HG03066 (cell line): ENCODE results near the gene RIPK1.
"Not testable (repeated sequence)": the region's sequence is repeated elsewhere in the genome, so short reads cannot be mapped to it uniquely, and the experiment has no call there.

Experiments
- ATAC-seq: cut with Tn5 transposase; IDR thresholded peaks from one replicate; pipeline ENCODE4 v1.9.1; 2021; ENCODE audit warnings: low read depth; ENCODE audit not compliant: unreplicated experiment

The RIPK1 gene

GRCh38 chr6:3068329-3069214 is at the start of gene RIPK1:
Gene RIPK1 (plus strand): TSS chr6:3068494. CDS start chr6:3076824, 8,330 bp downstream.
- ATAC-seq = peak; percentile 70

- ATAC-seq = no peak
Observed at GRCh38 chr6:3019065-3019464, 49.2 kb upstream of the RIPK1 start.

GRCh38 chr6:3019749-3020320 is 48.5 kb upstream of the RIPK1 start:
- ATAC-seq = no peak

- not testable (repeated sequence) for ATAC-seq
Observed at GRCh38 chr6:3020976-3021598, 47.2 kb upstream of the RIPK1 start.

- ATAC-seq = peak; percentile 4
Observed at GRCh38 chr6:3022765-3023662, 45.3 kb upstream of the RIPK1 start.

GRCh38 chr6:3023663-3024483 is 44.4 kb upstream of the RIPK1 start:
- peak; percentile 75 for ATAC-seq

GRCh38 chr6:3026791-3027626 is 41.3 kb upstream of the RIPK1 start:
- peak; percentile 68 for ATAC-seq

GRCh38 chr6:3028156-3028555 is 40.1 kb upstream of the RIPK1 start:
- ATAC-seq = not testable (repeated sequence)

GRCh38 chr6:3031857-3032640 is 36.2 kb upstream of the RIPK1 start:
- no peak for ATAC-seq

GRCh38 chr6:3032986-3033385 is 35.3 kb upstream of the RIPK1 start:
- ATAC-seq = no peak

GRCh38 chr6:3033652-3034051 is 34.6 kb upstream of the RIPK1 start:
- no peak for ATAC-seq

GRCh38 chr6:3035397-3035796 is 32.9 kb upstream of the RIPK1 start:
- ATAC-seq = no peak

GRCh38 chr6:3036861-3037637 is 31.2 kb upstream of the RIPK1 start:
- no peak for ATAC-seq

- no peak for ATAC-seq
Observed at GRCh38 chr6:3037638-3038365, 30.5 kb upstream of the RIPK1 start.

- ATAC-seq = no peak
Observed at GRCh38 chr6:3039384-3039783, 28.9 kb upstream of the RIPK1 start.

GRCh38 chr6:3041147-3041546 is 27.1 kb upstream of the RIPK1 start:
- ATAC-seq = no peak

GRCh38 chr6:3041606-3042005 is 26.7 kb upstream of the RIPK1 start:
- ATAC-seq = no peak
